ENCODE measurements around the gene NADK2. TPM values are rescaled to one million over a fixed set of nuclear protein-coding genes. Genes with fewer than 3 reads are reported as not detected.

The NADK2 gene
- total RNA-seq, 1 experiment from 2014 or later: 12.2 TPM

GRCh38 chr5:36230151-36230790, 11.5 kb downstream of the NADK2 start:
- Mint-ChIP-seq H3K4me1 (peaks cover 6 to 9% of the 10 kb centered on the region in 2 experiments), H3K27ac (peak overlapping the region in 2 of 3 experiments; percentile 0 to 10; a peak in 4 of 7 replicates), H3K9me3 (no peaks in the 10 kb centered on the region), H3K27me3 (ENCODE audit: low read depth) (no peaks in the 10 kb centered on the region), H3K36me3 (ENCODE audit: insufficient read depth in 1 of 3, low read depth in 3 of 3) (no peaks in the 10 kb centered on the region), H3K4me3 (no peak overlapping the region)
- Histone ChIP-seq H4K91ac (ENCODE audit: insufficient read length, low read depth, low read length) (no peak overlapping the region), H3K18ac (ENCODE audit: insufficient read length, low read depth, low read length) (no peak overlapping the region), H3K9me3 (ENCODE audit: control insufficient read depth, low read depth, low read length) (no peaks in the 10 kb centered on the region), H3T11ph (ENCODE audit: low read length) (no peak overlapping the region), H4K8ac (replicated peaks; ENCODE audit: insufficient read length, low read depth, low read length) (no peak overlapping the region), H2BK5ac (ENCODE audit: insufficient read length, low read length) (no peak overlapping the region), H3K4ac (ENCODE audit: low read depth, low read length) (no peak overlapping the region), H3K27me3 (ENCODE audit: insufficient read depth, low read length) (no peaks in the 10 kb centered on the region), H3K9ac (ENCODE audit: extremely low read depth, insufficient read length, low read length) (no peak overlapping the region), H2BK20ac (ENCODE audit: low read depth, low read length, poor library complexity, severe bottlenecking) (no peak overlapping the region), H2AK5ac (ENCODE audit: insufficient read length, low read length) (no peak overlapping the region), H2BK12ac (ENCODE audit: insufficient read length, low read depth, low read length) (no peak overlapping the region), H3K14ac (ENCODE audit: insufficient read depth, low read length) (no peak overlapping the region), H3K79me2 (ENCODE audit: insufficient read depth, low read length) (no peaks in the 10 kb centered on the region), H3K79me1 (ENCODE audit: insufficient read depth, low read depth, low read length, poor library complexity, severe bottlenecking) (no peaks in the 10 kb centered on the region), H2BK15ac (ENCODE audit: low read depth, low read length) (no peak overlapping the region), H4K5ac (ENCODE audit: insufficient read length, low read depth, low read length) (no peak overlapping the region), H3K56ac (ENCODE audit: insufficient read length, low read depth, low read length) (no peak overlapping the region), H2AFZ (ENCODE audit: low read length) (no peak overlapping the region), H3K23ac (ENCODE audit: insufficient read length, low read depth, low read length) (no peak overlapping the region), H3K23me2 (ENCODE audit: insufficient read length, low read depth, low read length, poor library complexity, severe bottlenecking) (no peaks in the 10 kb centered on the region), H4K20me1 (ENCODE audit: control insufficient read depth, insufficient read depth, insufficient read length) (no peaks in the 10 kb centered on the region), H2BK120ac (ENCODE audit: low read depth, low read length, poor library complexity, severe bottlenecking) (no peak overlapping the region), H3K27ac (ENCODE audit: insufficient read length, low read depth, low read length) (no peak overlapping the region), H3K4me1 (ENCODE audit: insufficient read depth, low read length) (no peaks in the 10 kb centered on the region), H3K4me2 (ENCODE audit: insufficient read depth, insufficient read length, low read length) (no peak overlapping the region)
- no CpG with 5 or more reads among the region's 1 CpG for WGBS (ENCODE audit: extremely low coverage, insufficient read length, low lambda C conversion rate)
- DNase-seq: no peak
- TF ChIP-seq CTCF (conservative IDR thresholded peaks at IDR 0.05): no peak
